Keratinocyte (primary cell): ENCODE results near the gene SUGCT. TPM values are rescaled to one million over a fixed set of nuclear protein-coding genes. Genes with fewer than 3 reads are reported as not detected.

Experiments
- DNase-seq: peaks from one replicate; pipeline ENCODE4 v3.0.0-alpha.2; 2011; ENCODE audit warnings: low read depth, missing footprints, low spot score
- FAIRE-seq: peaks from 2 replicates; lab custom pipeline; 2011; peaks lifted over from hg19 to GRCh38; lab: Jason Lieb, UNC
- H2AFZ ChIP-seq: 2 replicates; pipeline ENCODE4 v1.6.0; 2012; ENCODE audit warnings: low read length, control low read depth, inconsistent platforms; ENCODE audit not compliant: control insufficient read depth
- H3K27ac ChIP-seq: 2 replicates; pipeline ENCODE4 v1.5.1; 2011; ENCODE audit warnings: low read length; ENCODE audit not compliant: control insufficient read depth, insufficient read depth
- H3K27me3 ChIP-seq: 3 replicates; pipeline ENCODE4 v1.6.0; 2011; ENCODE audit warnings: low read length; ENCODE audit not compliant: control insufficient read depth, insufficient read depth; ENCODE audit errors: extremely low read depth
- H3K36me3 ChIP-seq, 2 experiments: 2 replicates in 1 of 2; 3 replicates in 1 of 2; pipeline ENCODE4 v1.5.1; 2011; ENCODE audit warnings: low read length in 2 of 2, mild to moderate bottlenecking in 1 of 2; ENCODE audit not compliant: control insufficient read depth in 2 of 2, insufficient read depth in 2 of 2; ENCODE audit errors: extremely low read depth in 1 of 2
- H3K4me1 ChIP-seq: 3 replicates; pipeline ENCODE4 v1.5.1; 2011; ENCODE audit warnings: low read length; ENCODE audit not compliant: control insufficient read depth, insufficient read depth; ENCODE audit errors: extremely low read depth
- H3K4me2 ChIP-seq: 3 replicates; pipeline ENCODE4 v1.6.0; 2011; ENCODE audit warnings: low read depth, low read length; ENCODE audit not compliant: control insufficient read depth, insufficient read depth; ENCODE audit errors: extremely low read depth
- H3K4me3 ChIP-seq, 3 experiments: fragments of 200-600 bp in 1 of 3; sonication (generic) in 1 of 3; 2 replicates in 2 of 3; 3 replicates in 1 of 3; pipeline ENCODE4 v1.5.1; 2011 to 2016; ENCODE audit warnings: low read length in 3 of 3, mild to moderate bottlenecking in 3 of 3, control low read depth in 2 of 3, inconsistent platforms in 1 of 3, low read depth in 1 of 3, mixed read lengths in 1 of 3, mixed run types in 1 of 3, moderate library complexity in 1 of 3; ENCODE audit not compliant: control insufficient read depth in 2 of 3, insufficient read depth in 2 of 3; ENCODE audit errors: extremely low read depth in 1 of 3
- H3K79me2 ChIP-seq: 2 replicates; pipeline ENCODE4 v1.6.0; 2012; ENCODE audit warnings: low read length; ENCODE audit not compliant: control insufficient read depth, insufficient read depth
- H3K9ac ChIP-seq: 3 replicates; pipeline ENCODE4 v1.6.0; 2011; ENCODE audit warnings: low read length; ENCODE audit not compliant: control insufficient read depth, insufficient read depth; ENCODE audit errors: extremely low read depth
- H3K9me1 ChIP-seq: 3 replicates; pipeline ENCODE4 v1.6.0; 2011; ENCODE audit warnings: low read length; ENCODE audit not compliant: control insufficient read depth, insufficient read depth; ENCODE audit errors: extremely low read depth
- H3K9me3 ChIP-seq: 2 replicates; pipeline ENCODE4 v1.5.1; 2012; ENCODE audit warnings: low read depth, low read length; ENCODE audit not compliant: control insufficient read depth
- H4K20me1 ChIP-seq: 3 replicates; pipeline ENCODE4 v1.6.0; 2011; ENCODE audit warnings: low read length; ENCODE audit not compliant: control insufficient read depth, insufficient read depth; ENCODE audit errors: extremely low read depth
- CTCF ChIP-seq, 3 experiments: IDR thresholded peaks in 1 of 3; conservative IDR thresholded peaks in 1 of 3; optimal IDR thresholded peaks in 1 of 3; 2 replicates in 2 of 3; 3 replicates in 1 of 3; pipeline versions ENCODE3 to v1.5.1; 2011; ENCODE audit warnings: low read length in 3 of 3, mild to moderate bottlenecking in 3 of 3, moderate library complexity in 2 of 3, control low read depth in 1 of 3, inconsistent platforms in 1 of 3; ENCODE audit not compliant: insufficient read depth in 2 of 3; ENCODE audit errors: extremely low read depth in 1 of 3
- EZH2 ChIP-seq: IDR thresholded peaks from one replicate; pipeline ENCODE4 v1.6.1; 2012; ENCODE audit warnings: inconsistent platforms, mild to moderate bottlenecking, low read length, moderate library complexity
- dilution Hi-C: fragments of 300-500 bp; cut with MboI; formaldehyde crosslinking; loops from one replicate; pipeline ENCODE4 v1.7.0; 2020; ENCODE audit warnings: low sequenced_read_pairs; ENCODE audit not compliant: extremely low pct_ligation_motif_present
- polyA plus RNA-seq, 5 experiments: library from polyadenylated mRNA; depleted of rRNA in 3 of 5; stranded (reverse) in 3 of 5; stranded (forward) in 1 of 5; unstranded in 1 of 5; fragments of >200 nt; gene quantifications; 1 replicate in 1 of 5; 2 replicates in 3 of 5; 3 replicates in 1 of 5; pipeline versions ENCODE4 v1.2.1 to v1.2.3, GENCODE V29; 2011 to 2012; ENCODE audit warnings: missing spikeins in 2 of 5, low read depth in 1 of 5, low replicate concordance in 1 of 5

Gene SUGCT
- polyA plus RNA-seq, 1 donor (not counting 4 experiments of a cell fraction or from before 2014, with no cell fraction given), result 134 TPM

GRCh38 chr7:40330408-40330807, 195.6 kb downstream of the SUGCT start:
- FAIRE-seq (no peak), DNase-seq (no peak)
- Histone ChIP-seq H3K4me1 (no peaks in the 10 kb centered on the region), H3K36me3 (no peaks in the 10 kb centered on the region), H3K9me3 (no peaks in the 10 kb centered on the region), H3K4me2 (no peak overlapping the region), H3K27me3 (no peaks in the 10 kb centered on the region), H3K4me3 (no peak overlapping the region), H3K79me2 (no peaks in the 10 kb centered on the region), H3K9me1 (no peaks in the 10 kb centered on the region), H3K9ac (no peak overlapping the region), H4K20me1 (no peaks in the 10 kb centered on the region), H3K27ac (no peak overlapping the region), H2AFZ (no peak overlapping the region)
- dilution Hi-C loops, result no loop called here
- TF ChIP-seq EZH2 (no peak), CTCF (optimal IDR thresholded peaks at IDR 0.05 in 1 of 3, IDR thresholded peaks at IDR 0.05 in 1 of 3, conservative IDR thresholded peaks at IDR 0.05 in 1 of 3; ENCODE audit: extremely low read depth in 1 of 3, insufficient read depth in 2 of 3, low read length in 3 of 3) (no peak)

- H3K36me3 ChIP-seq, result no peaks in the 10 kb centered on the region
- H3K4me1 ChIP-seq, result no peaks in the 10 kb centered on the region
- H3K27ac ChIP-seq, result no peak overlapping the region
- DNase-seq (no peak), FAIRE-seq (no peak)
- no peak overlapping the region for H2AFZ ChIP-seq
- H3K79me2 ChIP-seq, result no peaks in the 10 kb centered on the region
- H3K27me3 ChIP-seq, result no peaks in the 10 kb centered on the region
- H3K4me3 ChIP-seq, result no peak overlapping the region
- H3K9ac ChIP-seq, result no peak overlapping the region
- H3K4me2 ChIP-seq, result no peak overlapping the region
- no peaks in the 10 kb centered on the region for H4K20me1 ChIP-seq
- dilution Hi-C loops, result no loop called here
- TF ChIP-seq EZH2, result no peak
- no peak for TF ChIP-seq CTCF (optimal IDR thresholded peaks at IDR 0.05 in 1 of 3, IDR thresholded peaks at IDR 0.05 in 1 of 3, conservative IDR thresholded peaks at IDR 0.05 in 1 of 3; ENCODE audit: extremely low read depth in 1 of 3, insufficient read depth in 2 of 3, low read length in 3 of 3)
- H3K9me3 ChIP-seq, result no peaks in the 10 kb centered on the region
- H3K9me1 ChIP-seq, result no peaks in the 10 kb centered on the region
Observed at GRCh38 chr7:40331915-40332314, 197.1 kb downstream of the SUGCT start.
